T-helper 17 cell (primary cell): ENCODE data around the gene TRIM22. TPM values are rescaled to one million over a fixed set of nuclear protein-coding genes. Genes with fewer than 3 reads are reported as not detected.
"Not testable (repeated sequence)": the region's sequence is repeated elsewhere in the genome, so short reads cannot be mapped to it uniquely, and the experiment has no call there.

Experiments
- ATAC-seq: fragments of 150-1000 bp; cut with Tn5 transposase; 2 replicates; pipeline ENCODE4 v1.10.0; 2021; ENCODE audit warnings: mild to moderate bottlenecking, moderate library complexity
- DNase-seq, 3 donors: peaks; one replicate each; pipeline versions ENCODE4 v3.0.0 to v3.0.0-alpha.2; 2020 to 2021
- H3K9me3 ChIP-seq: one replicate; pipeline ENCODE4 v1.7.0; 2013; ENCODE audit warnings: low read length, mild to moderate bottlenecking; ENCODE audit not compliant: control insufficient read depth, poor library complexity, severe bottlenecking
- H3K27ac Mint-ChIP-seq: one replicate; pipeline ENCODE4 v1.8.0; 2022; ENCODE audit warnings: mild to moderate bottlenecking, moderate library complexity, mixed read lengths
- H3K27me3 Mint-ChIP-seq: one replicate; pipeline ENCODE4 v1.8.0; 2022; ENCODE audit warnings: mixed read lengths
- H3K36me3 Mint-ChIP-seq: one replicate; pipeline ENCODE4 v1.8.0; 2022; ENCODE audit warnings: low read depth, mixed read lengths
- H3K4me1 Mint-ChIP-seq: one replicate; pipeline ENCODE4 v1.8.0; 2022; ENCODE audit warnings: mild to moderate bottlenecking, mixed read lengths
- H3K4me3 Mint-ChIP-seq: one replicate; pipeline ENCODE4 v1.8.0; 2022; ENCODE audit warnings: mild to moderate bottlenecking, moderate library complexity, mixed read lengths
- total RNA-seq, 4 donors: library from RNA in 2 of 4; stranded (reverse) in 2 of 4; gene quantifications; one replicate each; pipeline ENCODE4 v1.2.3 and lab custom pipeline; 2022 to 2026

The TRIM22 gene
- total RNA-seq (100 to 1,000 TPM; 273 to 293 TPM), total RNA-seq (lab: John Stamatoyannopoulos, UW) (420 to 532 reads per million in 2 donors)

GRCh38 chr11:5689551-5689983 lies at the start of gene TRIM22:
TRIM22 (plus strand) TSS chr11:5689790; CDS start chr11:5696233, 6,443 bp downstream.
- Mint-ChIP-seq H3K36me3 (peaks cover 6% of the 10 kb centered on the region), H3K27ac (peak within 1 kb of the TSS; percentile 98)
- peak; percentile 63 for ATAC-seq

GRCh38 chr11:5639953-5640352 lies 49.6 kb upstream of the TRIM22 start:
- DNase-seq: no peak
- Mint-ChIP-seq H3K4me1 (peaks cover 3% of the 10 kb centered on the region), H3K27ac (no peak overlapping the region), H3K4me3 (no peak overlapping the region), H3K27me3 (no peaks in the 10 kb centered on the region), H3K36me3 (peaks cover 14% of the 10 kb centered on the region)
- no peaks in the 10 kb centered on the region for H3K9me3 ChIP-seq
- no peak for ATAC-seq

More at GRCh38 chr11:5689551-5689983, at the start of gene TRIM22:
- DNase-seq: peak in 1 of 3 donors; percentile 23
- H3K4me3 Mint-ChIP-seq: peak within 1 kb of the TSS; percentile 99
- peaks cover 52% of the 10 kb centered on the region for H3K4me1 Mint-ChIP-seq
- H3K9me3 ChIP-seq: no peaks in the 10 kb centered on the region
- no peaks in the 10 kb centered on the region for H3K27me3 Mint-ChIP-seq

GRCh38 chr11:5643585-5643984 lies 46.0 kb upstream of the TRIM22 start:
- H3K27me3 Mint-ChIP-seq: no peaks in the 10 kb centered on the region
- H3K27ac Mint-ChIP-seq: no peak overlapping the region
- H3K4me3 Mint-ChIP-seq: no peak overlapping the region
- peaks cover 11% of the 10 kb centered on the region for H3K36me3 Mint-ChIP-seq
- ATAC-seq (no peak), DNase-seq (no peak)
- peaks cover 3% of the 10 kb centered on the region for H3K4me1 Mint-ChIP-seq
- no peaks in the 10 kb centered on the region for H3K9me3 ChIP-seq

GRCh38 chr11:5646139-5646538 lies 43.5 kb upstream of the TRIM22 start:
- Mint-ChIP-seq H3K4me1 (peaks cover 3% of the 10 kb centered on the region), H3K27ac (no peak overlapping the region), H3K4me3 (no peak overlapping the region), H3K27me3 (no peaks in the 10 kb centered on the region), H3K36me3 (peaks cover 11% of the 10 kb centered on the region)
- ATAC-seq (no peak), DNase-seq (no peak)
- H3K9me3 ChIP-seq: no peaks in the 10 kb centered on the region

GRCh38 chr11:5655474-5655873 lies 34.1 kb upstream of the TRIM22 start:
- ATAC-seq (no peak), DNase-seq (no peak)
- no peak overlapping the region for H3K4me3 Mint-ChIP-seq

GRCh38 chr11:5656956-5657355 lies 32.6 kb upstream of the TRIM22 start:
- not testable (repeated sequence) for H3K4me1 Mint-ChIP-seq, H3K27me3 Mint-ChIP-seq, DNase-seq, ATAC-seq, H3K27ac Mint-ChIP-seq, H3K9me3 ChIP-seq, H3K4me3 Mint-ChIP-seq, H3K36me3 Mint-ChIP-seq

More at GRCh38 chr11:5655474-5655873, 34.1 kb upstream of the TRIM22 start:
- Mint-ChIP-seq H3K27me3 (no peaks in the 10 kb centered on the region), H3K36me3 (no peaks in the 10 kb centered on the region), H3K27ac (no peak overlapping the region), H3K4me1 (no peaks in the 10 kb centered on the region)
- H3K9me3 ChIP-seq: no peaks in the 10 kb centered on the region

GRCh38 chr11:5658318-5658717 lies 31.3 kb upstream of the TRIM22 start:
- Mint-ChIP-seq H3K27me3 (no peaks in the 10 kb centered on the region), H3K4me3 (no peak overlapping the region), H3K36me3 (peaks cover 4% of the 10 kb centered on the region), H3K27ac (no peak overlapping the region), H3K4me1 (peaks cover 4% of the 10 kb centered on the region)
- no peak for DNase-seq
- ATAC-seq: no peak
- no peaks in the 10 kb centered on the region for H3K9me3 ChIP-seq

GRCh38 chr11:5663511-5663910 lies 26.1 kb upstream of the TRIM22 start:
- ATAC-seq: no peak
- no peaks in the 10 kb centered on the region for H3K27me3 Mint-ChIP-seq
- no peak for DNase-seq
- H3K9me3 ChIP-seq: no peaks in the 10 kb centered on the region
- H3K4me3 Mint-ChIP-seq: no peak overlapping the region
- H3K36me3 Mint-ChIP-seq: peaks cover 9% of the 10 kb centered on the region
- peaks cover 10% of the 10 kb centered on the region for H3K4me1 Mint-ChIP-seq
- H3K27ac Mint-ChIP-seq: peak overlapping the region; percentile 41

GRCh38 chr11:5665051-5665570 lies 24.5 kb upstream of the TRIM22 start:
- Mint-ChIP-seq H3K4me3 (no peak overlapping the region), H3K27me3 (no peaks in the 10 kb centered on the region), H3K27ac (no peak overlapping the region), H3K4me1 (peaks cover 10% of the 10 kb centered on the region), H3K36me3 (peaks cover 14% of the 10 kb centered on the region)
- DNase-seq (no peak), ATAC-seq (no peak)
- H3K9me3 ChIP-seq: no peaks in the 10 kb centered on the region

- DNase-seq: no peak
- Mint-ChIP-seq H3K4me3 (no peak overlapping the region), H3K27me3 (no peaks in the 10 kb centered on the region), H3K4me1 (peaks cover 10% of the 10 kb centered on the region), H3K36me3 (peaks cover 14% of the 10 kb centered on the region), H3K27ac (no peak overlapping the region)
- no peaks in the 10 kb centered on the region for H3K9me3 ChIP-seq
- no peak for ATAC-seq
Measured at GRCh38 chr11:5665746-5666401, 23.7 kb upstream of the TRIM22 start.

- ATAC-seq (no peak), DNase-seq (no peak)
- Mint-ChIP-seq H3K27ac (no peak overlapping the region), H3K4me3 (no peak overlapping the region), H3K4me1 (peaks cover 7% of the 10 kb centered on the region), H3K27me3 (no peaks in the 10 kb centered on the region), H3K36me3 (peaks cover 11% of the 10 kb centered on the region)
- no peaks in the 10 kb centered on the region for H3K9me3 ChIP-seq
Measured at GRCh38 chr11:5666402-5666793, 23.2 kb upstream of the TRIM22 start.

- Mint-ChIP-seq H3K27ac (no peak overlapping the region), H3K36me3 (peaks cover 16% of the 10 kb centered on the region), H3K4me3 (no peak overlapping the region), H3K4me1 (peaks cover 14% of the 10 kb centered on the region), H3K27me3 (no peaks in the 10 kb centered on the region)
- DNase-seq (no peak), ATAC-seq (no peak)
- no peaks in the 10 kb centered on the region for H3K9me3 ChIP-seq
Measured at GRCh38 chr11:5671831-5672230, 17.8 kb upstream of the TRIM22 start.

GRCh38 chr11:5674391-5674790 lies 15.2 kb upstream of the TRIM22 start:
- H3K36me3 Mint-ChIP-seq: peaks cover 19% of the 10 kb centered on the region
- H3K4me3 Mint-ChIP-seq: no peak overlapping the region
- H3K27me3 Mint-ChIP-seq: no peaks in the 10 kb centered on the region
- DNase-seq (no peak), ATAC-seq (no peak)
- peak overlapping the region; percentile 54 for H3K27ac Mint-ChIP-seq
- H3K4me1 Mint-ChIP-seq: peaks cover 21% of the 10 kb centered on the region
- no peaks in the 10 kb centered on the region for H3K9me3 ChIP-seq

- no peaks in the 10 kb centered on the region for H3K9me3 ChIP-seq
- peaks cover 29% of the 10 kb centered on the region for H3K4me1 Mint-ChIP-seq
- H3K4me3 Mint-ChIP-seq: no peak overlapping the region
- no peak overlapping the region for H3K27ac Mint-ChIP-seq
- H3K27me3 Mint-ChIP-seq: no peaks in the 10 kb centered on the region
- DNase-seq (no peak), ATAC-seq (no peak)
- peaks cover 14% of the 10 kb centered on the region for H3K36me3 Mint-ChIP-seq
Measured at GRCh38 chr11:5679811-5680210, 9.8 kb upstream of the TRIM22 start.
